ENCODE measurements around the gene EPSTI1. TPM values are rescaled to one million over a fixed set of nuclear protein-coding genes. Genes with fewer than 3 reads are reported as not detected.

EPSTI1 gene
- polyA plus RNA-seq, 3 donors, result 11.4 to 16.3 (median 12.0) TPM

DNA sequence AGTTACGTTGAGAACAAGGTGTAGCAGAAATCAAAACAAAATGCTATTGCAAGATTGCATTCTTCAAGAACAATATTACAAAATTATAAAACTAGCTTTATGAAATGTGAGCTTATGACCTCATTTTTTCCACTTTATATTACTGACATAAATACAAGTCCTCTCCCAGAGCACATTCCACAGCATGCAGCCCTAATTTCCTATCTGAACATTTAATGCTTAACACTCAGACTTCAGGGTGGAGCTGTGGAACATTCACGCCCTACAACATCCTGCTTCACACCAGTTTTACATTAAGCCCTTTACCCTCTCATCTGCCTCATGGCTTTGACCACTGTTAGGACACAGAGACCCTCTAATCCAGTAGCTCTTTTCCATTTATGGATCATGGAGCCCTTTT lies 65.5 kb downstream of the EPSTI1 start:
- DNase-seq (ENCODE audit: extremely low read depth in 1 of 11, low read depth in 9 of 11, low spot score in 4 of 11), result no peak

- no peak for DNase-seq (ENCODE audit: extremely low read depth in 1 of 11, low read depth in 9 of 11, low spot score in 4 of 11)
These were observed 66.0 kb downstream of the EPSTI1 start for GRCh38 chr13:42926043-42926442.

GRCh38 chr13:42925626-42926025 lies 66.4 kb downstream of the EPSTI1 start:
- no peak for DNase-seq (ENCODE audit: extremely low read depth in 1 of 11, low read depth in 9 of 11, low spot score in 4 of 11)

- DNase-seq (ENCODE audit: extremely low read depth in 1 of 11, low read depth in 9 of 11, low spot score in 4 of 11), result peak in 1 of 11 donors; percentile 9
These were observed 67.7 kb downstream of the EPSTI1 start for GRCh38 chr13:42924344-42924743.

DNA sequence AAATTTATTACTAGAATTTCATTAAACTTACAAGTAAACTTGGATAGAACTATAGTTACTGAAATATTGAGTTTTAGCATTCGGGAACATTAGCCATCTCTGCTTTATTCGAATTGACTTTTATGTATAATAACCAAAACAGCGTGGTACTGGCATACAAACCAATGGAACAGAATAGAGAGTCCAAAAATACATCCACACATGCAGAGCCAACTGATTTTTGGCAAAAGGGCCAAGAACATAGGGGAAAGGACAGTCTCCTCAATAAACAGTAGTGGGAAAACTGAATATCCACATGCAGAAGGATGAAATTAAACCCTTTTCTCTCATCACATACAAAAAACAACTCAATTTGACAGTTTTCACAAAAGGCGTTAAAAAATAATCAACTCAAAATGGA lies 84.3 kb downstream of the EPSTI1 start:
- no peak for DNase-seq (ENCODE audit: extremely low read depth in 1 of 11, low read depth in 9 of 11, low spot score in 4 of 11)

GRCh38 chr13:42906257-42906656 lies 85.8 kb downstream of the EPSTI1 start:
- DNase-seq (ENCODE audit: extremely low read depth in 1 of 11, low read depth in 9 of 11, low spot score in 4 of 11), result peak in 1 of 11 donors; percentile 14

- DNase-seq (ENCODE audit: extremely low read depth in 1 of 11, low read depth in 9 of 11, low spot score in 4 of 11), result no peak
These were observed 86.5 kb downstream of the EPSTI1 start for GRCh38 chr13:42905579-42905978.

DNA sequence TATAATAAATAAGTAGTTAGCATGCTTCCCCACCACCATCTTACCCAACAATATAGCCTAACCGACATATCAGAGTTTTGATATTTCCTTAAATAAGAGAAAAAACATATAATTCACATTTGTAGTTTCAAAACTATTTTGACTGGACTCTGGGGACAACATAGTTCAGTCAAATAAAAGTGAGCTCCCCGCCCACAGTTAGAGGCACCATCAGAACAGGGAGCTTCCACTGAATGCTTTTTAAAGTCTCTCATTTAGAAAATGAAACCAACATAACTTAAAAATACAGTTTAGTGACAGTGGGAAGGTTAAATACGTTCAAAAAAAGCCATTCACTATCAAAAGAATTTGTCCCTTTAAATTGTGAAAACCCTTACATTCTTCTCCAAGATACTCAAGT lies 92.8 kb downstream of the EPSTI1 start:
- no peak for DNase-seq (ENCODE audit: extremely low read depth in 1 of 11, low read depth in 9 of 11, low spot score in 4 of 11)

DNA sequence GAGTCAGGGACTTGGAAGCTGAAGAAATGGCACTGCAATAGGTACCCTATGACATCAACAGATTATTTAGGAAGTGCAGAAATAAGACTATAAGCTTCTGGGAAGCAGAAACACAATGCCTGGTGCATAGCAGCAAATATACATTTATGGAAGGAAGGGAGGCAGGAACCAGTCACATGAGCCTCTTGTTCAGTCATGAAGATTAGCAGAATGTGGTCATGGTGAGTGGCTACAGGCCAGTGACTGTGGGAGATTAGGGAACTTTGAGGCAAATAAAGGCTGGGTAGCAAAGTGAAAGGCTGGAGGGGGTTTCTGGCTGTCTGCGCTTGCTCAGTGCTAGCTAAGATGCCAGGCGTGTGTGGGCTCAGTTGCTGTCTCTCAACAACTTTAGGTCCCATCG lies 96.3 kb downstream of the EPSTI1 start:
- no peak for DNase-seq (ENCODE audit: extremely low read depth in 1 of 11, low read depth in 9 of 11, low spot score in 4 of 11)

- peak in 8 of 11 donors; percentile 31 to 60 (median 48) for DNase-seq (ENCODE audit: extremely low read depth in 1 of 11, low read depth in 9 of 11, low spot score in 4 of 11)
These were observed 97.2 kb downstream of the EPSTI1 start for GRCh38 chr13:42894765-42895243.

DNA sequence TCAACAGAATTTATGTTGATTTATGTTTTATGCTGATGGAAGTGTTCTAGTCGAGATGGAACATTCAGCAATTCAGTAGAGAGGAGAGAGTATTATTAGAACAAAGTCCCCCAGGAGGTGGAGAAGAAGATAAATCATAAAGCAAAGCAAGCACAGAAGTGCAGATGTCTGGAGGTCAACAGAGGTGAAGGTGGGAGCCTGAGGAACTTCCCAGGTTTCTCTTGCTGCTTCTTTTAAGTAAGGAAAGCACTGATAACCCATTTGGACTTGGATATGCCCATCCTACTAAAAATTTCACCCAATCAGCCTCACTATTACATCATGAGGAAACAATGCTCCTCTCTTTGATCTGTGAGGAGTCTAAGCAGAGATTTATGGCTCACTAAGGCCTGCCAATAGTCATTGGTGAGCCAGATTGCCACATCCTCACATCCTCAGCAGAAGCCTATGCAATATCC lies 98.8 kb downstream of the EPSTI1 start:
- DNase-seq (ENCODE audit: extremely low read depth in 1 of 11, low read depth in 9 of 11, low spot score in 4 of 11), result no peak

- DNase-seq (ENCODE audit: extremely low read depth in 1 of 11, low read depth in 9 of 11, low spot score in 4 of 11), result no peak
These were observed 99.3 kb downstream of the EPSTI1 start for GRCh38 chr13:42892760-42893159.

DNA sequence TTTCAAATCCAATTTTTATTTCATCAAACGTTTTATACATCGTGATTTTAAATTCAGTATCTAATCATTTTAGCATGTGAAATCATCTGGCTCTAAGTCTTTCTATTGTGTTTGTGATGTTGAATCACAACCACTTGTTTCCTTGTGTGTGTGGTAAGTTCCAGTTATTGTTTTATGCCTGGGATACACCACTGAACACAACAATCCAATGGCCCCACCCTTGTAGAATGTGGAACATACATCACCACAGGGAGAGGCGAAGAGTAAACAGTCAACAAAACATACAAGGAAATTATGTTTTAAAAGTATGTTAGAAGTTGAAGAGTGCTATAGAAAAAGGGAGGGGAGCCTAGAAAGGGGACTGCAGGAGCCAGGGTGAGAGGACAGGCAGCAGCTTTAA lies 100.5 kb downstream of the EPSTI1 start:
- DNase-seq (ENCODE audit: extremely low read depth in 1 of 11, low read depth in 9 of 11, low spot score in 4 of 11), result no peak

GRCh38 chr13:42885325-42885724 lies 106.7 kb downstream of the EPSTI1 start:
- DNase-seq (ENCODE audit: extremely low read depth in 1 of 11, low read depth in 9 of 11, low spot score in 4 of 11), result no peak

DNA sequence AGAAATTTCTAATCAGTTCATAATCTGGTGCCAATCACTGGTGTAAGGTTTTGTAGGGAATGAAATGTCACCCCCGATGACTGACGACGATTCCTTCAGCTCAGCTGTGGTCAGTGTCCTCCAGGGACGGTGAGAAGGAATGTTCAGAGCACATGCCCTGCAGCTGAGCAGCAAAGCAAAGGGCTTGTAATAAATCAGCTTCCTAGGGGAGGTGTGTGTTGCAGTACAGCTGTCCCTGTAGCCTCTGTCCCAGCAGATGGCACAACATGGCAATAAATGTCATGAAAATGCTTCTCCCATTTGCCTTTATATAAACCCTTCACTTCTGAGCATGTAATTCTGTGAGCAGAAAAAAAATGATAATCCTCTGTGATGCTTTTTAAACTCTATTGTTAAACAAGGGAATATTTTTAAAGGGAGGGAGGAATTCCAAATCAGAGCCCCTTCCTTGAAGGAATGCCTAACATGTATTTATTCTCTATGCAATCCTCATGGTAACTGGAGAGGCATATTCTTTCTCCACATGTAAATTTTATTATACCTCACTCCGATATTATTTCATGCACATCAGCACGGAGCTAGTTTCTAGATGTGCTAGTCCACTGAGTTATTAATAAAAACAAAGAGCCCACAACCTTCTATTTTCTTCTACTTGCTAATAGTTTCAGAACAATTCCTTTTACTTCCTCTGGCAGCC lies 108.1 kb downstream of the EPSTI1 start:
- peak in 7 of 11 donors; percentile 29 to 65 (median 52) for DNase-seq (ENCODE audit: extremely low read depth in 1 of 11, low read depth in 9 of 11, low spot score in 4 of 11)

DNA sequence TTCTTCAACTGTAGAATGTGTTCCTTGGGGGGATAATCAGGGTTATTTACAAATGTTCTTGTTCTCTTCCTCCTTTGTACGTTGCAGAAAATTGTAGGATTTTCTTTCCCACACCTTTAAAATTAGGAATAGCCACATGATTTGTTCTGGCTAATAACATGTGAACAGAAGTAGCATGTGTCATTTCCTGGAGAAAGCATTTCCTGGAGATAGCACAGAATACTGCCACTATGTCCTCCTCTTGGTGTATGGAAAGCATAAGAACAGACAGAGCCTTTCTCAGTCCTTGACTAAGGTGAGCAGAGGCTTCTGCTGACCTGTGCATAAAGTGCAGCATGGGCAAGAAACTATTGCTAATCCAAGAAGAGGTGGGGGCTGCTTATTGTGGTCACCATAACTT lies 108.9 kb downstream of the EPSTI1 start:
- DNase-seq (ENCODE audit: extremely low read depth in 1 of 11, low read depth in 9 of 11, low spot score in 4 of 11), result no peak

GRCh38 chr13:42880056-42880605 lies 111.9 kb downstream of the EPSTI1 start:
- no peak for DNase-seq (ENCODE audit: extremely low read depth in 1 of 11, low read depth in 9 of 11, low spot score in 4 of 11)

GRCh38 chr13:42878721-42879120 lies 113.3 kb downstream of the EPSTI1 start:
- DNase-seq (ENCODE audit: extremely low read depth in 1 of 11, low read depth in 9 of 11, low spot score in 4 of 11), result no peak

GRCh38 chr13:42876887-42877545 lies 115.0 kb downstream of the EPSTI1 start:
- no peak for DNase-seq (ENCODE audit: extremely low read depth in 1 of 11, low read depth in 9 of 11, low spot score in 4 of 11)

- DNase-seq (ENCODE audit: extremely low read depth in 1 of 11, low read depth in 9 of 11, low spot score in 4 of 11), result no peak
These were observed 115.7 kb downstream of the EPSTI1 start for GRCh38 chr13:42876270-42876714.

Measured in renal cortex interstitium (tissue), 11 donors.